H9 (cell line): ENCODE results near the gene KLHDC8A. TPM values are rescaled to one million over a fixed set of nuclear protein-coding genes. Genes with fewer than 3 reads are reported as not detected.
"Not testable (repeated sequence)": the region's sequence is repeated elsewhere in the genome, so short reads cannot be mapped to it uniquely, and the experiment has no call there.

ENCODE experiments used
- DNase-seq: peaks from one replicate; pipeline ENCODE4 v3.0.0-alpha.2; 2017
- H2AFZ ChIP-seq: one replicate; pipeline ENCODE4 v1.6.1; 2013; ENCODE audit warnings: mild to moderate bottlenecking, low read length, control low read depth, moderate library complexity
- H2AK5ac ChIP-seq: 2 replicates; pipeline ENCODE4 v1.6.1; 2013; ENCODE audit warnings: low read length, control low read depth, mixed read lengths; ENCODE audit not compliant: insufficient read length
- H2BK120ac ChIP-seq: one replicate; pipeline ENCODE4 v1.6.1; 2013; ENCODE audit warnings: low read depth, mild to moderate bottlenecking, low read length, control low read depth, inconsistent platforms; ENCODE audit not compliant: poor library complexity, severe bottlenecking
- H2BK12ac ChIP-seq: 2 replicates; pipeline ENCODE4 v1.6.1; 2013; ENCODE audit warnings: low read length, control low read depth, mixed read lengths, low read depth; ENCODE audit not compliant: insufficient read length
- H2BK15ac ChIP-seq: 2 replicates; pipeline ENCODE4 v1.6.1; 2013; ENCODE audit warnings: low read depth, low read length, control low read depth
- H2BK20ac ChIP-seq: one replicate; pipeline ENCODE4 v1.6.1; 2013; ENCODE audit warnings: low read depth, mild to moderate bottlenecking, low read length, control low read depth, inconsistent platforms; ENCODE audit not compliant: poor library complexity, severe bottlenecking
- H2BK5ac ChIP-seq: 2 replicates; pipeline ENCODE4 v1.6.1; 2013; ENCODE audit warnings: low read length, control low read depth, mixed read lengths; ENCODE audit not compliant: insufficient read length
- H3K14ac ChIP-seq: 2 replicates; pipeline ENCODE4 v1.6.1; 2013; ENCODE audit warnings: low read length, control low read depth; ENCODE audit not compliant: insufficient read depth
- H3K18ac ChIP-seq: 2 replicates; pipeline ENCODE4 v1.6.1; 2013; ENCODE audit warnings: low read depth, mild to moderate bottlenecking, mixed read lengths, low read length, control low read depth; ENCODE audit not compliant: insufficient read length
- H3K23ac ChIP-seq: 2 replicates; pipeline ENCODE4 v1.6.1; 2013; ENCODE audit warnings: low read length, control low read depth, mixed read lengths, low read depth; ENCODE audit not compliant: insufficient read length
- H3K23me2 ChIP-seq: 2 replicates; pipeline ENCODE4 v1.6.1; 2013; ENCODE audit warnings: low read depth, mild to moderate bottlenecking, mixed read lengths, low read length, control low read depth; ENCODE audit not compliant: insufficient read length, poor library complexity, severe bottlenecking
- H3K27ac ChIP-seq: 2 replicates; pipeline ENCODE4 v1.5.1; 2013; ENCODE audit warnings: low read length, control low read depth, mixed read lengths, low read depth; ENCODE audit not compliant: insufficient read length
- H3K27me3 ChIP-seq: 2 replicates; pipeline ENCODE4 v1.6.1; 2013; ENCODE audit warnings: low read length, control low read depth, inconsistent platforms; ENCODE audit not compliant: insufficient read depth
- H3K4ac ChIP-seq: 2 replicates; pipeline ENCODE4 v1.6.1; 2013; ENCODE audit warnings: low read depth, mild to moderate bottlenecking, control low read depth, inconsistent platforms, low read length, moderate library complexity
- H3K4me1 ChIP-seq: 2 replicates; pipeline ENCODE4 v1.6.1; 2013; ENCODE audit warnings: low read length, control low read depth, inconsistent platforms; ENCODE audit not compliant: insufficient read depth
- H3K4me2 ChIP-seq: 2 replicates; pipeline ENCODE4 v1.6.1; 2013; ENCODE audit warnings: low read length, control low read depth, mixed read lengths; ENCODE audit not compliant: insufficient read length, insufficient read depth
- H3K56ac ChIP-seq: 2 replicates; pipeline ENCODE4 v1.6.1; 2013; ENCODE audit warnings: low read depth, mild to moderate bottlenecking, mixed read lengths, low read length, control low read depth; ENCODE audit not compliant: insufficient read length
- H3K79me1 ChIP-seq: 2 replicates; pipeline ENCODE4 v1.6.1; 2013; ENCODE audit warnings: low read depth, mild to moderate bottlenecking, moderate library complexity, low read length, control low read depth, inconsistent platforms; ENCODE audit not compliant: insufficient read depth, poor library complexity, severe bottlenecking
- H3K79me2 ChIP-seq: 2 replicates; pipeline ENCODE4 v1.6.1; 2013; ENCODE audit warnings: low read length, control low read depth, inconsistent platforms; ENCODE audit not compliant: insufficient read depth
- H3K9ac ChIP-seq: 2 replicates; pipeline ENCODE4 v1.6.1; 2013; ENCODE audit warnings: low read length, control low read depth, mixed read lengths; ENCODE audit not compliant: insufficient read length; ENCODE audit errors: extremely low read depth
- H3K9me3 ChIP-seq: one replicate; pipeline ENCODE4 v1.6.1; 2013; ENCODE audit warnings: low read depth, low read length, inconsistent platforms; ENCODE audit not compliant: control insufficient read depth
- H3T11ph ChIP-seq: one replicate; pipeline ENCODE4 v1.6.1; 2013; ENCODE audit warnings: mild to moderate bottlenecking, low read length, control low read depth, inconsistent platforms
- H4K20me1 ChIP-seq: one replicate; pipeline ENCODE4 v1.6.1; 2013; ENCODE audit not compliant: control insufficient read depth, insufficient read length, insufficient read depth
- H4K5ac ChIP-seq: 2 replicates; pipeline ENCODE4 v1.6.1; 2013; ENCODE audit warnings: low read depth, mild to moderate bottlenecking, mixed read lengths, low read length, control low read depth; ENCODE audit not compliant: insufficient read length
- H4K8ac ChIP-seq: replicated peaks from 2 replicates; pipeline ENCODE4 v1.6.1; 2013; ENCODE audit warnings: low read length, control low read depth, mixed read lengths, low read depth; ENCODE audit not compliant: insufficient read length
- H4K91ac ChIP-seq: 2 replicates; pipeline ENCODE4 v1.6.1; 2013; ENCODE audit warnings: low read depth, mild to moderate bottlenecking, moderate library complexity, mixed read lengths, low read length, control low read depth; ENCODE audit not compliant: insufficient read length
- H3K27ac Mint-ChIP-seq, 3 experiments: 2 replicates in 2 of 3; 3 replicates in 1 of 3; pipeline ENCODE4 v1.8.0; 2020 to 2021; ENCODE audit warnings: mixed read lengths in 3 of 3, mild to moderate bottlenecking in 1 of 3, moderate library complexity in 1 of 3
- H3K27me3 Mint-ChIP-seq: 2 replicates; pipeline ENCODE4 v1.8.0; 2021; ENCODE audit warnings: low read depth, mild to moderate bottlenecking, moderate library complexity, mixed read lengths
- H3K36me3 Mint-ChIP-seq, 3 experiments: 2 replicates in 2 of 3; 3 replicates in 1 of 3; pipeline ENCODE4 v1.8.0; 2020 to 2021; ENCODE audit warnings: low read depth in 3 of 3, mixed read lengths in 3 of 3; ENCODE audit not compliant: insufficient read depth in 1 of 3
- H3K4me1 Mint-ChIP-seq, 2 experiments: 2 replicates each; pipeline ENCODE4 v1.8.0; 2020; ENCODE audit warnings: mixed read lengths in 2 of 2
- H3K4me3 Mint-ChIP-seq, 2 experiments: 2 replicates in 1 of 2; 3 replicates in 1 of 2; pipeline ENCODE4 v1.8.0; 2020 to 2021; ENCODE audit warnings: mild to moderate bottlenecking in 2 of 2, mixed read lengths in 2 of 2, moderate library complexity in 1 of 2
- H3K9me3 Mint-ChIP-seq, 2 experiments: 2 replicates in 1 of 2; 3 replicates in 1 of 2; pipeline ENCODE4 v1.8.0; 2020; ENCODE audit warnings: mild to moderate bottlenecking in 2 of 2, mixed read lengths in 2 of 2, moderate library complexity in 1 of 2
- CTCF ChIP-seq: fragments of 200-600 bp; sonication (generic); conservative IDR thresholded peaks from 3 replicates; pipeline ENCODE4 v1.8.0; 2021; ENCODE audit warnings: antibody characterized with exemption, mild to moderate bottlenecking
- WGBS: extraction: QIAGEN DNeasy Blood & Tissue Kit; methylation state at CpG from one replicate; pipeline ENCODE4 v1.1.7; 2013; ENCODE audit warnings: missing lambda C conversion rate, low lambda C conversion rate, mixed read lengths; ENCODE audit not compliant: insufficient read length; ENCODE audit errors: extremely low coverage; 5-methylcytosine and 5-hydroxymethylcytosine counted together
- total RNA-seq: library from RNA; stranded (reverse); gene quantifications from 2 replicates; pipeline ENCODE4 v1.2.1, GENCODE V29; 2021

Gene KLHDC8A
- total RNA-seq, 1 experiment from 2014 or later, result 0.96 TPM

GRCh38 chr1:205387845-205388244 is 31.1 kb upstream of the KLHDC8A start:
- no peaks in the 10 kb centered on the region for H3K27me3 ChIP-seq
- no peak overlapping the region for H3K27ac ChIP-seq
- H2BK15ac ChIP-seq, result no peak overlapping the region
- no peaks in the 10 kb centered on the region; a peak in 1 of 4 replicates for H3K4me1 Mint-ChIP-seq
- H3K23ac ChIP-seq, result no peak overlapping the region
- H3K27ac Mint-ChIP-seq, result no peak overlapping the region; a peak in 1 of 7 replicates
- no peak overlapping the region for H3K14ac ChIP-seq
- no peak overlapping the region for H4K91ac ChIP-seq
- H2BK120ac ChIP-seq, result no peak overlapping the region
- H3K36me3 Mint-ChIP-seq, result no peaks in the 10 kb centered on the region
- H3K18ac ChIP-seq, result no peak overlapping the region
- H3K27me3 Mint-ChIP-seq, result peaks cover 2% of the 10 kb centered on the region; the same call in 1 of the 2 replicates
- no peaks in the 10 kb centered on the region for H3K4me1 ChIP-seq
- H3K4me3 Mint-ChIP-seq, result no peak overlapping the region
- H3K9me3 Mint-ChIP-seq, result no peaks in the 10 kb centered on the region
- H2AK5ac ChIP-seq, result no peak overlapping the region
- no peak for TF ChIP-seq CTCF
- H4K5ac ChIP-seq, result no peak overlapping the region
- no peak for DNase-seq
- H3K4ac ChIP-seq, result no peak overlapping the region
- no peak overlapping the region for H2BK12ac ChIP-seq
- H3K23me2 ChIP-seq, result no peaks in the 10 kb centered on the region
- no peak overlapping the region for H3K56ac ChIP-seq
- H4K20me1 ChIP-seq, result no peaks in the 10 kb centered on the region
- no peak overlapping the region for H4K8ac ChIP-seq
- WGBS, result no CpG with 5 or more reads among the region's 2 CpGs
- no peaks in the 10 kb centered on the region; the same call in 1 of the 2 replicates for H3K79me2 ChIP-seq
- no peak overlapping the region for H2AFZ ChIP-seq
- no peak overlapping the region for H3K9ac ChIP-seq
- H3T11ph ChIP-seq, result no peak overlapping the region
- H3K4me2 ChIP-seq, result no peak overlapping the region
- no peak overlapping the region for H2BK20ac ChIP-seq
- no peaks in the 10 kb centered on the region for H3K9me3 ChIP-seq
- no peaks in the 10 kb centered on the region for H3K79me1 ChIP-seq
- H2BK5ac ChIP-seq, result no peak overlapping the region

GRCh38 chr1:205382990-205383389 is 26.3 kb upstream of the KLHDC8A start:
- H3K9ac ChIP-seq, H3K27ac ChIP-seq, H3K36me3 Mint-ChIP-seq, H3K79me1 ChIP-seq, H2AK5ac ChIP-seq, H3K4ac ChIP-seq, H3K9me3 Mint-ChIP-seq, H3K4me1 ChIP-seq, H4K5ac ChIP-seq, H2BK12ac ChIP-seq, H2BK120ac ChIP-seq, H3K9me3 ChIP-seq, H3K23ac ChIP-seq, H3K27me3 ChIP-seq, DNase-seq, H2BK5ac ChIP-seq, H2AFZ ChIP-seq, H3K27me3 Mint-ChIP-seq, H3T11ph ChIP-seq, H3K4me3 Mint-ChIP-seq, H4K91ac ChIP-seq, H3K27ac Mint-ChIP-seq, H3K23me2 ChIP-seq, H4K8ac ChIP-seq, H3K14ac ChIP-seq, H3K4me2 ChIP-seq, H2BK20ac ChIP-seq, H3K18ac ChIP-seq, H3K56ac ChIP-seq, H4K20me1 ChIP-seq, H2BK15ac ChIP-seq, H3K79me2 ChIP-seq, H3K4me1 Mint-ChIP-seq: not testable (repeated sequence)
- WGBS, result no CpG with 5 or more reads among the region's 3 CpGs
